BLaER1 treated with 17β-estradiol and CSF1 and Interleukin-3, amounts not matched to agents 10 nM and 100 nM (cell line): ENCODE measurements around the gene UBL4B.
A peak's percentile ranks its signal among the peaks of the same experiment; 100 is the strongest.

ENCODE experiments used
- H3K27ac ChIP-seq, 11 experiments: shearing (Covaris generic); formaldehyde crosslinking; 2 replicates each; pipeline ENCODE4 v1.8.1; 2022
- H3K27me3 ChIP-seq, 11 experiments: shearing (Covaris generic); formaldehyde crosslinking; 2 replicates each; pipeline ENCODE4 v1.8.1; 2022
- H3K36me3 ChIP-seq, 11 experiments: shearing (Covaris generic); formaldehyde crosslinking; 2 replicates each; pipeline ENCODE4 v1.8.1; 2022
- H3K4me1 ChIP-seq, 10 experiments: shearing (Covaris generic); formaldehyde crosslinking; 2 replicates each; pipeline ENCODE4 v1.8.1; 2022
- H3K4me2 ChIP-seq, 11 experiments: shearing (Covaris generic); formaldehyde crosslinking; 2 replicates each; pipeline ENCODE4 v1.8.1; 2022
- H3K4me3 ChIP-seq, 10 experiments: shearing (Covaris generic); formaldehyde crosslinking; 2 replicates each; pipeline ENCODE4 v1.8.1; 2022
- H3K9ac ChIP-seq, 11 experiments: shearing (Covaris generic); formaldehyde crosslinking; 2 replicates each; pipeline ENCODE4 v1.8.1; 2022
- H3K9me3 ChIP-seq, 11 experiments: shearing (Covaris generic); formaldehyde crosslinking; replicated peaks in 1 of 11; 2 replicates each; pipeline ENCODE4 v1.8.1; 2022
- H4K20me1 ChIP-seq, 11 experiments: shearing (Covaris generic); formaldehyde crosslinking; 2 replicates each; pipeline ENCODE4 v1.8.1; 2022
- Cebpa-rat ChIP-seq, 11 experiments: shearing (Covaris generic); IDR thresholded peaks; 2 replicates each; pipeline ENCODE4 v1.8.1; 2022

Gene UBL4B

GRCh38 chr1:110089561-110090275 is 22.5 kb upstream of the UBL4B start:
- Histone ChIP-seq H3K4me3 (peak overlapping the region in 1 of 10 experiments; percentile 21; a peak in 1 of 20 replicates), H3K9ac (peak overlapping the region in 9 of 11 experiments; percentile 15 to 62 (median 45); a peak in 14 of 22 replicates), H3K4me1 (peaks cover 21 to 44% (median 32%) of the 10 kb centered on the region in 10 experiments), H3K27me3 (peaks cover 26 to 33% (median 30%) of the 10 kb centered on the region in 11 experiments), H3K9me3 (peaks cover 0 to 7% (median 0%) of the 10 kb centered on the region in 11 experiments; a peak in 3 of 22 replicates), H3K27ac (peak overlapping the region in 8 of 11 experiments; percentile 4 to 72 (median 57); a peak in 15 of 22 replicates), H3K4me2 (peak overlapping the region; percentile 60 to 97 (median 85)), H3K36me3 (no peaks in the 10 kb centered on the region), H4K20me1 (peaks cover 0 to 9% (median 0%) of the 10 kb centered on the region in 11 experiments; a peak in 4 of 22 replicates)
- TF ChIP-seq Cebpa-rat (IDR thresholded peaks at IDR 0.05): no peak

GRCh38 chr1:110091381-110091780 is 20.9 kb upstream of the UBL4B start:
- Histone ChIP-seq H3K9ac (no peak overlapping the region), H3K9me3 (peaks cover 0 to 10% (median 0%) of the 10 kb centered on the region in 11 experiments; a peak in 3 of 22 replicates), H3K4me2 (peak overlapping the region in 3 of 11 experiments; percentile 5; a peak in 1 of 22 replicates), H3K27ac (no peak overlapping the region), H3K36me3 (no peaks in the 10 kb centered on the region), H3K4me3 (no peak overlapping the region), H3K4me1 (peaks cover 20 to 40% (median 31%) of the 10 kb centered on the region in 10 experiments), H4K20me1 (peaks cover 0 to 6% (median 0%) of the 10 kb centered on the region in 11 experiments; a peak in 1 of 22 replicates), H3K27me3 (peaks cover 9 to 17% (median 13%) of the 10 kb centered on the region in 11 experiments)
- TF ChIP-seq Cebpa-rat (IDR thresholded peaks at IDR 0.05): no peak

- Histone ChIP-seq H3K4me2 (peak overlapping the region in 3 of 11 experiments; percentile 5; a peak in 2 of 22 replicates), H3K9me3 (peaks cover 0 to 10% (median 0%) of the 10 kb centered on the region in 11 experiments; a peak in 3 of 22 replicates), H3K27ac (no peak overlapping the region), H3K4me3 (no peak overlapping the region), H3K27me3 (peaks cover 5 to 13% (median 9%) of the 10 kb centered on the region in 11 experiments), H3K4me1 (peaks cover 20 to 40% (median 31%) of the 10 kb centered on the region in 10 experiments), H3K9ac (no peak overlapping the region), H4K20me1 (0 out of 22 replicates have a peak, but pooled peaks cover 0 to 2% (median 0%) of the 10 kb centered on the region in 11 experiments), H3K36me3 (no peaks in the 10 kb centered on the region)
- TF ChIP-seq Cebpa-rat (IDR thresholded peaks at IDR 0.05): no peak
These were observed 20.5 kb upstream of the UBL4B start for GRCh38 chr1:110091791-110092190.

- Histone ChIP-seq H3K4me3 (no peak overlapping the region), H3K9ac (no peak overlapping the region), H3K36me3 (no peaks in the 10 kb centered on the region), H3K9me3 (peaks cover 0 to 10% (median 0%) of the 10 kb centered on the region in 11 experiments; a peak in 3 of 22 replicates), H3K4me1 (peaks cover 20 to 41% (median 31%) of the 10 kb centered on the region in 10 experiments), H3K27ac (no peak overlapping the region), H3K4me2 (no peak overlapping the region), H3K27me3 (peaks cover 0 to under 1% (median 0%) of the 10 kb centered on the region in 11 experiments; a peak in 1 of 22 replicates), H4K20me1 (no peaks in the 10 kb centered on the region)
- TF ChIP-seq Cebpa-rat (IDR thresholded peaks at IDR 0.05): no peak
These were observed 19.3 kb upstream of the UBL4B start for GRCh38 chr1:110092991-110093390.

- Histone ChIP-seq H3K4me3 (no peak overlapping the region), H3K4me2 (no peak overlapping the region), H3K9ac (no peak overlapping the region), H3K27me3 (no peaks in the 10 kb centered on the region), H3K4me1 (peaks cover 4 to 40% (median 29%) of the 10 kb centered on the region in 10 experiments), H3K9me3 (peaks cover 0 to 10% (median 0%) of the 10 kb centered on the region in 11 experiments; a peak in 3 of 22 replicates), H4K20me1 (no peaks in the 10 kb centered on the region), H3K36me3 (no peaks in the 10 kb centered on the region), H3K27ac (no peak overlapping the region)
- no peak for TF ChIP-seq Cebpa-rat (IDR thresholded peaks at IDR 0.05)
These were observed 17.1 kb upstream of the UBL4B start for GRCh38 chr1:110094931-110095654.

- TF ChIP-seq Cebpa-rat (IDR thresholded peaks at IDR 0.05): no peak
- H3K36me3 ChIP-seq: no peaks in the 10 kb centered on the region
- no peaks in the 10 kb centered on the region for H3K27me3 ChIP-seq
- H3K4me3 ChIP-seq: no peak overlapping the region
- no peak overlapping the region for H3K9ac ChIP-seq
- H4K20me1 ChIP-seq: no peaks in the 10 kb centered on the region
- peak overlapping the region in 1 of 11 experiments; percentile 26; a peak in 2 of 22 replicates for H3K4me2 ChIP-seq
- peak overlapping the region in 4 of 11 experiments; percentile 13 to 52 (median 26); a peak in 3 of 22 replicates for H3K27ac ChIP-seq
- peaks cover 0 to 10% (median 0%) of the 10 kb centered on the region in 11 experiments; a peak in 3 of 22 replicates for H3K9me3 ChIP-seq
- peaks cover 29 to 48% (median 45%) of the 10 kb centered on the region in 10 experiments for H3K4me1 ChIP-seq
These were observed 14.6 kb upstream of the UBL4B start for GRCh38 chr1:110097507-110098221.

- H4K20me1 ChIP-seq: no peaks in the 10 kb centered on the region
- no peaks in the 10 kb centered on the region for H3K36me3 ChIP-seq
- H3K4me2 ChIP-seq: peak overlapping the region in 10 of 11 experiments; percentile 25 to 60 (median 40); a peak in 16 of 22 replicates
- H3K9me3 ChIP-seq: peaks cover 0 to 10% (median 0%) of the 10 kb centered on the region in 11 experiments; a peak in 3 of 22 replicates
- no peaks in the 10 kb centered on the region for H3K27me3 ChIP-seq
- H3K9ac ChIP-seq: no peak overlapping the region
- H3K27ac ChIP-seq: peak overlapping the region in 4 of 11 experiments; percentile 9 to 52 (median 26); a peak in 6 of 22 replicates
- peaks cover 37 to 56% (median 52%) of the 10 kb centered on the region in 10 experiments for H3K4me1 ChIP-seq
- H3K4me3 ChIP-seq: no peak overlapping the region
- no peak for TF ChIP-seq Cebpa-rat (IDR thresholded peaks at IDR 0.05)
These were observed 13.8 kb upstream of the UBL4B start for GRCh38 chr1:110098222-110099026.
